Measurements from ENCODE around the gene RASSF7.

DNA sequence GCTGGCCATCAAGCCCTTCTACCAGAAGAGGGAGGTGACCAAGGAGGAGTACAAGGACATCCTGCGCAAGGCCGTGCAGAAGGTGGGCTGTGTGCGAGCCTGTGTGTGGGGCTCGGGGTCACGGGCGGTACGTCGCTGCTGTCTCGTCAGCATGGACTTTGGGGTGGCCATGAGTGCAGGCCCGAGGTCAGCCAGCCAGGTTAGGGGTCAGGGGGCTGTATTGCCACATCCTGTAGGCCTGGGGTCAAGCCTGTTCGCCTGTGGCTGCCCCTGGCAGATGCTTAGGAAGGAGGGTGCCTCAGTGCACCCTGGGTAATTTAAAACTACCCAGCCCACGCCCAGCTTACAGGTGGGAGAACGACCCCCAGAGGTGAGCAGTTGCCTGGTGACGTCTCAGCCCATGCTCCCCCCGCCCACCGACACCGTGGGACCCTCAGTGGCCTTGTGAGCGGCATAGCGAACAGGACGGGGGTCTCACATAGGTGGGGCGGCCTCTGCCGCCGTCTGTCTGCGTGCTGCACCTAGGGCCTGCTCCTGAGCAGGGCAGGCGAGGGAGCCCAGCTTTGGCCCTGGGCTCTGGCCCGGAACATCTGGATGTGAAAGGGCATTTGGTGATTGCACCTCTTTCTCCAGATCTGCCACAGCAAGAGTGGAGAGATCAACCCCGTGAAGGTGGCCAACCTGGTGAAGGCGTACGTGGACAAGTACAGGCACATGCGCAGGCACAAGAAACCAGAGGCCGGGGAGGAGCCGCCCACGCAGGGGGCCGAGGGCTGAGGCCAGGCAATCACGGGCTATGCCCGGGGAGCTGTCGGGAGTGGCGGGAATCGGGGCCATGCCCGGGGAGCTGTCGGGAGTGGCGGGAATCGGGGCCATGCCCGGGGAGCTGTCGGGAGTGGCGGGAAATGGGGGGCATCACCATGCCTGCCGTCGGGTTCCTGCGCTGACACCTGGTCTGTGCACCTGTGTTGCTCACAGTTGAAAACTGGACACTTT, 50.5 kb downstream of the RASSF7 start:
- TF ChIP-seq, protein P1, sequence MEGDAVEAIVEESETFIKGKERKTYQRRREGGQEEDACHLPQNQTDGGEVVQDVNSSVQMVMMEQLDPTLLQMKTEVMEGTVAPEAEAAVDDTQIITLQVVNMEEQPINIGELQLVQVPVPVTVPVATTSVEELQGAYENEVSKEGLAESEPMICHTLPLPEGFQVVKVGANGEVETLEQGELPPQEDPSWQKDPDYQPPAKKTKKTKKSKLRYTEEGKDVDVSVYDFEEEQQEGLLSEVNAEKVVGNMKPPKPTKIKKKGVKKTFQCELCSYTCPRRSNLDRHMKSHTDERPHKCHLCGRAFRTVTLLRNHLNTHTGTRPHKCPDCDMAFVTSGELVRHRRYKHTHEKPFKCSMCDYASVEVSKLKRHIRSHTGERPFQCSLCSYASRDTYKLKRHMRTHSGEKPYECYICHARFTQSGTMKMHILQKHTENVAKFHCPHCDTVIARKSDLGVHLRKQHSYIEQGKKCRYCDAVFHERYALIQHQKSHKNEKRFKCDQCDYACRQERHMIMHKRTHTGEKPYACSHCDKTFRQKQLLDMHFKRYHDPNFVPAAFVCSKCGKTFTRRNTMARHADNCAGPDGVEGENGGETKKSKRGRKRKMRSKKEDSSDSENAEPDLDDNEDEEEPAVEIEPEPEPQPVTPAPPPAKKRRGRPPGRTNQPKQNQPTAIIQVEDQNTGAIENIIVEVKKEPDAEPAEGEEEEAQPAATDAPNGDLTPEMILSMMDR (IDR thresholded peaks at IDR 0.05; ENCODE audit: insufficient read depth, low read depth, low read length) = no peak
- no peak for TF ChIP-seq EZH2 (IDR thresholded peaks at IDR 0.05; ENCODE audit: insufficient read depth, low read length)
